IPS-18c (cell line): ENCODE results near the gene HOXB6.

ENCODE experiments used
- H3K4me3 ChIP-seq: 2 replicates; pipeline ENCODE4 v1.7.0; 2013; ENCODE audit warnings: low read depth, mild to moderate bottlenecking, low read length, moderate library complexity; ENCODE audit not compliant: insufficient read depth
- H3K9me3 ChIP-seq: one replicate; pipeline ENCODE4 v1.6.1; 2013; ENCODE audit warnings: mild to moderate bottlenecking, low read length, moderate library complexity; ENCODE audit not compliant: control insufficient read depth, insufficient read depth

HOXB6 gene

DNA sequence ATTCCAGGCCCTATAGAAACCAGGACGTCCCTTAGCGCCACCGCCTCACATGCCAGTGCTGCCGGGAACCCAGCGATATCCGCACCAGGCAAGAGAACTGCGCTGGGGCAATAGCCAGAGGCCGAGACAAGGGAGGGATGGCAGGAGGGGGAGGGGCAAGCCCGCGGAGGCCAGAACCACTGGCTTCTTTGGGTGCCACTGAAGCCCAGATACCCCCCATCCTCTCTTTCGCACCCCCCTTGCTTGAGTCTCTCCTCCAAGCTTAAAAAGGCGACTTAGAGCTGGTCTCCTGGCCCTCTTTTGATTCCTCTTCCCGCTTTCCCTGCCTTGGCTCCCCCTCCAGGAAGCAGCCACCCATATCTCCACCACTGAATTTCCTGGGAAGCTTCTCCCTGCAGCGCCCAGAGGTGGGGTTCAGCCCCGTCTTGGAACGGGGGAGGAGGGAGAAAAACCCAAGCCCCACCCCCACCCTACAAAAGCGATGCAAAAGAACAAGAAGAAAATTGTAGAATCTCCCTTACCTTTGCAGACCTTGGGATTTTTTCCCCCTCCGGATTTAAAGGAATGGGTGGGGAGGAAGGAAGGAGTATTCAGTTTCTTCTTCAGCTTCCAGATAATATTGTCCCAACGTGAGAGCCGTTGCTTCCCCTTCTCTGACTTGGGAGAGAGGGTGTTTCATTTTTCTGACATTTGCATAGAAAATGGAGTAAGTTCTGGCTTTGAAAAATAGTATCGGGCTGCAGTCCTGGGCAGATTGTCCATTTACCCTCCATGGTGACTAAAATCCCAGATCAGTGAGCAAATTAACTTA, 622 bp downstream of the HOXB6 start:
- H3K9me3 ChIP-seq, result peaks cover 2% of the 10 kb centered on the region
- H3K4me3 ChIP-seq, result no peak overlapping the region

DNA sequence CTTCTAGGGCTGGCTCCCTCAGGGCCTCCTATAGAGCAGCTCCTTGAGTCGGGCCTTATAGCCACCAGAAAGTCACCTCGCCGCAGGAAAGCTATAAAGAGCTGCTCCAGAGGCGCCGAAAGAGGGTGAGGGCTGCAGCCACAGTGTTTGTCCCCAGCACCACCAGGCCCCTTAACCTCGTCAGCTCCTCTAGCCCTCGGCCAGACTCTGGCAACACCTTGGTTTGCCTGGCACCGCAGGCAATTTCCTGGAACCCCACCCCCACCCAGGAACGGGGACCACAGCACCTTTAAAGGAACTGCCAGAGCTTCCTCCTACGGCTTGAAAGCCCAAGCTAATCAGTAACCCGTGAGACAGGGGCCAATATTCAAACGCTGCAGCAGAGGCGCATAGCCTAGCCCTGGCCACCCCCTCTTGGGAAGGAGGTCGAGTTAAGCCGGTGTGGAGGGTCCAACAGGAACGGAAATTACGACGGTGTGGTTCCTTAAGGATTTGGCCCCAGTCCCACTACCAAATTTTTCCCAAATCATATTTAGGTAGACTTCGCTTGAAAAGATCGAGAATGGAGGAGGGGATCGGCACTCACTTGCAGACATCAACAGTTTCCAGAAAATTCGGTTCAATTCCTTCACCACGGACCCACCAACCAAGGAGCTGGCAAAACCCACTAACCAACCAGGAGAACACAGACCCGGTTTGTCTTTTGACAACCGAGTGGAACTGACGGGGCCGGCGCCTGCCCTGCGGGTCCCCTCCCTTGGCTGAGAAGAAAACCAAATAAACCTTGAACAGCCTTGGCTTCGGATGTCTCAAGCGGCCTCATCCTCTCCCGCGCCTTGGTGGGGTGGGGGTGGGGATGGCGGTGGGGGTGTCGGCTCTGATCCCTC, 3.0 kb downstream of the HOXB6 start:
- Histone ChIP-seq H3K4me3 (no peak overlapping the region), H3K9me3 (no peaks in the 10 kb centered on the region)

DNA sequence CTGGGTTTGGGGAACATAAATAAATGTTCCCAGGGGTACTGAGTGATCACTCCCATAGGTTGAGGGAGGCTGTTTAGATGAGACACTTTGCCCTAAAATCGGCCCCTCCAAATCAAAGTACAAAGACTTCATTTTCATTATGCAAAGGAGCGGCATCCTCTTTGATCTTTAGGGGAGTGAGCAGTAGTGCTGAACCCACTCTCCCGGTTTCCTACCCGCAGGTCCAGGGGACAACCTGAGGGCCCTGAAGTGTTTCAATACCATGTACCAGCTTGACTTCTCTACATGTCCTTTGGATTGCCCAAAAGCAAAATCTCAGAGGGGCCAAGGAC, 3.6 kb downstream of the HOXB6 start:
- no peaks in the 10 kb centered on the region for H3K9me3 ChIP-seq
- no peak overlapping the region for H3K4me3 ChIP-seq

DNA sequence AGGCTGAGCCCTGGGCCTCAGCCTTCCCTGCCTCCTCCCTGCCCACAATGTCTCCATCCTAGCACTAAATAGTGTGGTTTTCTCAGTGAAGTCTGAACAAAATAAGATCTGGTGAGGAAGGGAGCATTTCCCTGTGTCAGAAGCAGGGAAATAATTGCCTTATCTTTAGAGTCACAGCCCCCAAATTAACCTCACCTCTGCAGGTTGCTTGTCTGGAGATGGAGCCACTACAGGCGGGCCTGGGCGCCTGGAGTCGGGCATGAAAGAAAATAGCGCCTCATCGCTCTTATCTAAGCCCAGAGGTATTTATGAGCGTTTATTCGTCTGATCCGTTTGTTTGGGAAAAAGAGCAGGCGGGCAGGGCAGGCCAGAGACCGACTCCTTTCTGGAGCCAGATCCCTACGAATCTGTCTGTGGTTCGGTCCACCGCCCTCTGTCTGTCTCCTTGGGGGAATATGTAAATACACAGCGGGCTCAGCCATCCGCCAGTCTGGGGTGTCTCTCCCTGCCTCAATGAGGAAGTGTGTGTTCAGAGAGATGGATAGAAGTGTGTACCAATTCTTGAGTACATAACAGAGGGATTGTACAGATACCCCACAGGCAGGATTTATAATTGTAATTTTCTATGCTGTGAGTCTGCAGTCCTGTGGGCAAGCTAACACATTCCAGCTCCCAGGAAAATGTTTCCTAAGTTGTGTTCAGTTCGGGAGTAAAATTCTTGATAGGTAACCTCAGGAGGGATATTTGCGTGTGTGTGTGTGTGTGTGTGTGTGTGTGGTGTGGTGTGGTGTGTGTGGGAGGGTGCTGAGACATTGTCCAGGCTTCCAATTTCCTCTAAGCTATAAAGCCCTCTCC, 4.3 kb downstream of the HOXB6 start:
- H3K4me3 ChIP-seq, result no peak overlapping the region
- H3K9me3 ChIP-seq, result no peaks in the 10 kb centered on the region

DNA sequence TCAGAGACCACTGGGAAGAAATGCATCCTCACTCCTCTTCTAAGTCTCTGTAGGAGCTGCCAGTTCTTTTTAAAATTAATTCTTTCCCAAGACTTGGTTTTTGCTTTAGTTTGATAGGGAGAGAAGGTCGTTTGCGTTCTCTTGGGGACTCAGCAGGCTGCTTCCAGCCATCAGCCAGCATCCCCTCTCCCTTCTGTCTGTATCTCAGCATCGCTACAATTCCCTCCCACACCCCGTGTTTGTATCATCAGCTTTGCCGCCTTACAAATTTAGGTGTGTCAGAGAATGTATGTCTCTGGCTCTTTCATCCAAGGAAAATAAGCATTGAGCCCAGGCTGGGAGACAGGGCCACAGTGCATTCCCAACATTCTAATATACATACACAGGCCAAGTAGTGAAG, 5.4 kb downstream of the HOXB6 start:
- Histone ChIP-seq H3K4me3 (no peak overlapping the region), H3K9me3 (no peaks in the 10 kb centered on the region)

DNA sequence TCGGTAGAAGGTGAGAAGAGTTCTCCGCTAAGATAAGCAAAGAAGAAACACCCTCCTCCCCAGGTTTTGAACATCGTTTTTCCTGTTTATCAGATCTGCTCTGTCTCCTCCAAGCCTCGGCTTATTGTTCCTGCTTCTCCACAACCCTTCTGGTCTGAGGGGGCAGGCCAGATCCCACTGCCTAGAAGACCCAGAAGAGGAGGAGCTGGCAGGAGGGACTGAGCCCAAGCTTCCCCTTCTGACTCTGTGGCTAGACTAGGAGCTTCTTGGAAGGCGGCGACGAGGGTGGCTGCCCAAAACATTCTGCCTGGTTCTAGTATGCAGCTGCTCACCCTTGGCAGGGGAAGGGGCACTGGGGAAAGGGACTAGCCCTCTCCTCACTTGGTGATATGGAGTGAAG, 6.0 kb downstream of the HOXB6 start:
- Histone ChIP-seq H3K4me3 (no peak overlapping the region), H3K9me3 (no peaks in the 10 kb centered on the region)

DNA sequence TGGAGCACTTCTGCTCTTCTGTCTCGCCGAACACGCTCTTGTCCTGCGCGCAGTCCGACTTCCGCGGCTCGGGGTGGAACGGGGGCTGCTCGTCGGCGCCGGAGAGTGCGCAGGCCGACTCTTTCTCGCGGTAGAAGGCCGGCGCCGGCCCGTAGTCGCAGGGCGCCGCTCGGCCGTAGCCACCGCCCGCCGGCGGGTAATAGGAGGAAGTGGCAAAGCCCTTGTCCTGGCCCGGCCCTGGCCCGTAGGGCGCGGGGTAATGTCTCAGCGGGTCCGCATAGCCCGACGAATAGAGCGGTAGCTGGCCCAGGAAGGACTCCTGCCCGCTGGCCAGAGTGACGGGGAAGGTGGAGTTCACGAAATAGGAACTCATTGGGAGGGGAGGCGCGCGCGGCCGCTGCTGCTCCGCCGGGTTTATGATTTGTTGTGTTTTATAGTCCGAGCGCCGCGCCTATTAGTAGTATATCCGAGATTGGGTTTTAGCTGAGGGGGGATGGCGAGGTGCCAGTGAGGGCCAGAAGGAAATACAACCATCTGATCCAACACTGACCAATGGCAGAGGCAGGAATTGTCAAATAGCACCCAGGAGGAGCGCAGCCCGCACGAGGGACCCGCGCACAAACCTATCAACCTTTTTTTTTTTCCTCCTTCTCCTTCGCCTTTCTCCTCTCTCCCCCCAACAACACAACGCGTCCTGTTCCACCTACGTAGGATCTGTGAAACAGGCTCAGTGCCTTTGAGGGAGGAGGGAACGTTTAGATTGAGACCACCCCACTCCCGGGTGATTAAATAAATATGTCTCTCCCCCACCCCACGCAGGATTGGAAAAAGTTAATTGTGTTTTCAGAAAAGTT, 6.8 kb downstream of the HOXB6 start:
- no peak overlapping the region; the same call in 1 of the 2 replicates for H3K4me3 ChIP-seq
- H3K9me3 ChIP-seq, result no peaks in the 10 kb centered on the region

DNA sequence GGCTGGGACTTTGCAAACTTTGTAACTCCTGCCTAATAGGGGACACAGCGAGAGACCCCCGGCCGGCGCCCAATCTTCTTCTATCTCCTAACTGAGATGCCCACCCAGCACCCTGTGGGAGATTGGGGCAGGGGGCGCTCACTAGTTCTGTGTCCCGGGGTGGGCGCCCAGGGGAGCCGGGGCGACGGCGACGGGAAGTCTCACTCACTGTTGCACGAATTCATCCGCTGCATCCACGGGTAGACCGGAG, 7.3 kb downstream of the HOXB6 start:
- Histone ChIP-seq H3K4me3 (no peak overlapping the region), H3K9me3 (no peaks in the 10 kb centered on the region)

DNA sequence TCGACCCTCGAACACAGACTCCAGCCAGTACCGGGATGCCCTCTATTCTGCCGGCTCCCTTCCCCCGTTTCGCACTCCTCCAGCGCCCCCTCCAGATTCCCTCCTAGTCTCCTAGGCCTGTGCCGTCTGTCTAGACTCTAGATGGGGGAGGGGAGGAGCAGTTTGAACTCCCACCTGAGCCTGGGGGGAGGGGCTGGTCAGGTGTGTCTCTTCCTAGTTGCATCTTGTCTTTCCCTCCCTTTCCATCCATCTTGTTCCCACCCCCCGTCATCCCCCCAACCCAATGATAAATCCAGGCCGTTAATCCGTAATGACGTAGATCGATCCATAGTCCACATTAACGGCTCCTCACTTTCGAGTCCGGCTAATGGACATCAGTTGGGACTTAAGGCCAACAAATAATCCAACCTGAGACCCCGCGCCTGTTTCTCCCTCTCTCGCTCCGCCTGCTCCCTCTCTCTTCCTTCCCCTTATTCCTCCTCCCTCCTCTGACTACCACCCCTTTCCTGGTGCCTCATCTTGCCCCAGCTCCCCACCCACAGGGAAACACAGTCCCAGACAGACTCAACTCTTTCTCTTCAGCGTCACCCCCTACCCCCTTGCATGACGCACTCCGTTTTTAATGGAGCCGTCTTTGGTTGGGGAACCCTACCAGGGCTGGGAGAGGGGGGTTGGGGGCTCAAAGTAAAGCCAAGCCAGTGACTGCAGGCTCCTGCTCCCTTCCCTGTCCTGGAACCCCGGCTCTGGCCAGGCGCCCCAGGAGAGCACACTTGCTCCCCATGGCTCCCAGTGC, 7.9 kb downstream of the HOXB6 start:
- H3K4me3 ChIP-seq, result 0 out of 2 replicates have a peak overlapping the region, but pooled peaks have one; percentile 15

DNA sequence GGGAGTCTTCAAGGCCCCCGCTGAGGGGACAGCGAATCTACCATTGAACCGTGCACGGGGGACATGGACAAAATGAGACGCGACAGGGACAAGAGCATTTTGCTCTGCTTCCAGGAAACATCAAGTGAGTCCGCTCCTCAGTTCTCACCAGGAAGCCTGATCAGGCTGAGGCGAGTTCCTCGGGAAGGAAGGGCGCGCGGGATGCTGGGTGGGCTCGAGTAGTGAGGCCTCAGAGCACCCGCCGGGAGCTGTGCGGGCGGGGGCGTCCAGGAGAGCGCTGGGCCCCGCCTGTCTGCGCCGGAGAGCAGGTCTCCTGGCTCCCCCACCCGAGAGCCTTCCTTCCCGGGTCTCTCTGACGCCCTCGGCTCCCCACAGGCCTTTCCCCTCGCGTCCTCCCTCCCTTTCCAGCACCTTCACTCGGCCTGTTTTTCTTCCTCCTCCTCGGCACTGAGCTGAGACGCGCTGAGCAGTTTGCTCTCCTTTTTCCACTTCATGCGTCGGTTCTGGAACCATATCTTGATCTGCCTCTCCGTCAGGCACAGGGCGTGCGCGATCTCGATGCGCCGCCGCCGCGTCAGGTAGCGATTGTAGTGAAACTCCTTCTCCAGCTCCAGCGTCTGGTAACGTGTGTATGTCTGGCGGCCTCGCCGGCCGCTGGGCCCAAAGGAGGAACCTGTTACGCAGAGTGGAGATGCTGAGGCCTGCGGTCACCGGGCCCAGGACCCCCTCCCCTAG, 8.6 kb downstream of the HOXB6 start:
- Histone ChIP-seq H3K9me3 (no peaks in the 10 kb centered on the region), H3K4me3 (0 out of 2 replicates have a peak overlapping the region, but pooled peaks have one; percentile 15)

More for the DNA sequence above, 7.9 kb downstream of the HOXB6 start:
- no peaks in the 10 kb centered on the region for H3K9me3 ChIP-seq

DNA sequence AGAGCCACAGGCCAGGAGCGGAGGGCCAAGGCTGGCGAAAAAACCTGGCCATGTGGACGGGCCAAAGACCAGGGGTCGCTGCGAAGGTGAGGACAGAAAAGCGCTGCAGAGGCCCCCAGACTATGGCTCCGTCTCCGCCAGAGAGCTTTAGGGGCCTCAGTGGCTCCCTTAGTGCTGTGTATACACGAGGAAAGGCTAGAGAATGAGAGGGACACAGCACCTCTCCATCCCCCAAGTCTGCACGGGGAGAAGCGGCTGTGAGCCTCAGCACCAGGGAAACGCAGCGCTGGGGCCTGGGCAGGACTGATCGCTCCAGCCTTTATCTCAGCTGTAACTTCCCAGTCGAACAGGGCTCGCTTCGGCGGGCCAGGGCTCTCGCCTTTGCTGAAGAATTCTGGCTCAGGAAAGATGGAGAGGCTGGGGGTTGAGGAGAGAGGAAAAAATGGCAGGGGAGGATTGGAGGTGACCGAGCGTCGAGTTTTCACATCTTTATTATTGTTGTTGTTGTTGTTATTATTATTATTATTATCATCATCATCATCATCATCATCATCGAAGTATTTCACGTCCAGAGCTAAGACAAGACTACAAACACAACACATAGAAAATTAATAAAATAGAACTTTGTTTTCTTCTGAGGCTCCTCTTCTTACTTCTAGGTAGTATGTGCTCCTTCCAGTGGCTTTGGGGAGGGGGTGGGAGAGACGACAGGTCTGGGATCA, 9.3 kb downstream of the HOXB6 start:
- Histone ChIP-seq H3K9me3 (no peaks in the 10 kb centered on the region), H3K4me3 (no peak overlapping the region)

DNA sequence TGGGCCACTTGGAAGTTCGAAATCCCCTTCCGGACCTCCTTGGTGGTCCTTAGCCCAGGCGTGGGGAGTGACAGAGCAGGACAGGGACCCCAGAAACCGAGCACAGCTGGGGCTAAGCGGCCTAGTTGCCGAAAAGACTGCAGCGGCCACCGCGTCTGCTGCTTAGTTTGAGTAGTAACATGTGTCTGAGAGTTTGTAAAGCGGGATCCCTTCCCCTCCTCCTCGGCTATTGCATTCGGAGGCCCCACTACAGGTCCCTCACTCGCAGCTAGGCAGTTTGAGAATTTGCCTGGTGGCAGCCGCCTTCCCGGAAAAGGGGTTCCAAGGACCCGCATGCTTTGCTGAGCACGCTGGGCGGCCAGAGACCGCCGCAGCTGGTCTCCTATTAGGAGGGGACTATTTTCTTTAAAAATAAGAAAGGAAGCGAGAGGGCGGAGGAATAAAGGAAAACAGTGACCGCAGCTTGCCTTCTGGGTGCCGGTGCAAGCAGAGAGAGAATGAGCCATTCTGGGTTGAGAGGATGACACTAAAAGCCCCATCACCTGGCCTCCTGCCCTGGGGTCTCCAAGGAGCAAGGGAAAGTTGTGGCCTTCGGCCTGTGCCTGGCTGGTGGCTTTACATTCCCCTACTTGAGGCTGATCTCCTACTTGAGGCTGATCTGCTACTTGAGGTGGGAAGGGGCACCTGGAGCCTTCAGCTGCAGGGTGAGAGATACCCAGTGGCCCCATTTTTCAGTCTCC, 10.1 kb downstream of the HOXB6 start:
- Histone ChIP-seq H3K4me3 (peak overlapping the region; percentile 16; the same call in 1 of the 2 replicates), H3K9me3 (no peaks in the 10 kb centered on the region)

DNA sequence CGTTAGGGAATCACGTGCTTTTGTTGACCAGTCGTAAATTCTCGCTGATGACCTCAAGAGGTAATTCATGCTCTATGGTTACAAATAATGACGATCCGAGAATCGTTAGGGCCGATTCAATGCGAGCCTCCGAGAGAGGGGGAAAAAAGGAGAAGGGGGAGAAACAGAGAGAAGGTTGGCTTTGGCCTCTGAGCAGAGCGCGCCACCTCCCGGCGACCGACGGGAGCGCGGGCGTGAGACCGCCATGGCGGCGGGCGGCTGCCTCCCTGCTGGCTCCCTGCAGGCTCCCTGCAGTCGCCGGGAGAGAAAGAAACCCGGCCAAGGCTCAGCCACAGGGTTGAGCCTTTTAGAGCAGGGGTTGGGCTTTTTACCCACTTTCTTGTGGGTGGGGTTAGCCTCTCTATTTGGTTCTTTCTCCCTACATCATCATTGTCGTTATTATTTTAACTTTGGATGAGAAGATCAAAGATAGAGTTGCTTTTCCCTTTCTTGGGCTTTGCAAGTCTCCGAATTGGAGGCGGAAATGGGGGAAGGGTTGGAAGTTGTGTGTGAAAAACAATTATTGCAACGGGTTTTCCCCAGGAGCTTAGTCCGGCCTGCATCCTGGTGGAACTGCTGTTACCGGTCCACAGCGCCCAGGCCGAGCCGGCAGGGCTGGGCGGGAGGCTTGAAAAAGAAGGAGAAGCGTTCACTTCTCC, 10.8 kb downstream of the HOXB6 start:
- Histone ChIP-seq H3K4me3 (peak overlapping the region; percentile 16; the same call in 1 of the 2 replicates), H3K9me3 (peaks cover 2% of the 10 kb centered on the region)
